MM.1S (cell line): ENCODE results near the gene TPX2.

Experiments
- EZH2 ChIP-seq: fragments of 300-600 bp; sonication (generic); optimal IDR thresholded peaks from 2 replicates; pipeline ENCODE3; 2017; ENCODE audit warnings: low read depth, mild to moderate bottlenecking, antibody characterized with exemption, low read length, mixed read lengths
- EZH2phosphoT487 ChIP-seq: fragments of 300-600 bp; sonication (generic); IDR thresholded peaks from 2 replicates; pipeline ENCODE4 v1.6.1; 2018; ENCODE audit warnings: antibody characterized with exemption, low read length
- TF ChIP-seq, protein P1 (sequence below): fragments of 300-600 bp; sonication (generic); IDR thresholded peaks from 2 replicates; pipeline ENCODE4 v1.5.1; 2016; ENCODE audit warnings: antibody characterized with exemption, low read length, mixed read lengths

DNA sequence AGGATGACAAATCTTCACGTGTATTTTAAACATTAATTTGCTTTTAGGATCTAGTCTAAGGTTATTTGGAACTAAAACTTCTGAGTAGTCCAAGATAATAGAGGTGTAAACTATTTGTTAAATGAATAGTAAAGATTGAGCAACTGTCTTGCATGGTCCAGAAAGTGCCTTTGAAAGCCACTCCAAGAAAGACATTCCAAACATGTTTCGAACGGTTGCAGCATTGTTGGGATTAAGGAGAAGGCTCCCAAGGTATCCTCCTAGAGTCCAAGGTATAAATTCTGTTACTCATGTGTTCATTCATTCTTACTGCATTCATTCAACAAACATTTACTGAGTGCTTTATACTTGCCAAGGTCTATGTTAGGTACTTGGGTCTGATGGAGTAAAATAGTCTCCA lies 51.3 kb downstream of the TPX2 start:
- TF ChIP-seq, protein P1, sequence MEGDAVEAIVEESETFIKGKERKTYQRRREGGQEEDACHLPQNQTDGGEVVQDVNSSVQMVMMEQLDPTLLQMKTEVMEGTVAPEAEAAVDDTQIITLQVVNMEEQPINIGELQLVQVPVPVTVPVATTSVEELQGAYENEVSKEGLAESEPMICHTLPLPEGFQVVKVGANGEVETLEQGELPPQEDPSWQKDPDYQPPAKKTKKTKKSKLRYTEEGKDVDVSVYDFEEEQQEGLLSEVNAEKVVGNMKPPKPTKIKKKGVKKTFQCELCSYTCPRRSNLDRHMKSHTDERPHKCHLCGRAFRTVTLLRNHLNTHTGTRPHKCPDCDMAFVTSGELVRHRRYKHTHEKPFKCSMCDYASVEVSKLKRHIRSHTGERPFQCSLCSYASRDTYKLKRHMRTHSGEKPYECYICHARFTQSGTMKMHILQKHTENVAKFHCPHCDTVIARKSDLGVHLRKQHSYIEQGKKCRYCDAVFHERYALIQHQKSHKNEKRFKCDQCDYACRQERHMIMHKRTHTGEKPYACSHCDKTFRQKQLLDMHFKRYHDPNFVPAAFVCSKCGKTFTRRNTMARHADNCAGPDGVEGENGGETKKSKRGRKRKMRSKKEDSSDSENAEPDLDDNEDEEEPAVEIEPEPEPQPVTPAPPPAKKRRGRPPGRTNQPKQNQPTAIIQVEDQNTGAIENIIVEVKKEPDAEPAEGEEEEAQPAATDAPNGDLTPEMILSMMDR: no peak
- TF ChIP-seq EZH2 (no peak), EZH2phosphoT487 (no peak)
